Bone marrow (tissue), 2 donors: ENCODE results near the gene FAM13B.
"Not testable (repeated sequence)": the region's sequence is repeated elsewhere in the genome, so short reads cannot be mapped to it uniquely, and the experiment has no call there.

Experiments
- DNase-seq, 2 donors: peaks; one replicate each; lab custom pipeline; 2025; lab: John Stamatoyannopoulos, UW

Gene FAM13B

DNA sequence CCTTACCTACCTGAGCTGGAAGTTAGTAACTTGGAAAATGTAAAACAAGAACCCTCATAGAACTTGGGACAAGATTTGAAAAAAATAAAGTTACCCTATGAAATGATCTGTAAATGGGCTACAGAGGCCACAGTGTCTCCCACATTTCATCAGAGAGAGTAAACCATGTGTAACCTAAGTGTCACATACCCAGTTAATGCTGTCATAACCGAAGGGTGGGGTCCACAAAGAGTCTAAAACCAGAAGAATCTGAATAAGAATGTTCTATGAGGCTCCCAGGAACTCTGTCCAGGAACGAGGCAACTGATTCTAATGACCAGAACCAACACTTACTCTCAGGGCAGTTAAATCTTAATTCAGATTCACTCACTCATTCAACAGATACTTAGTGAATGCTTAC, 1.0 kb upstream of the FAM13B start:
- no peak for DNase-seq

DNA sequence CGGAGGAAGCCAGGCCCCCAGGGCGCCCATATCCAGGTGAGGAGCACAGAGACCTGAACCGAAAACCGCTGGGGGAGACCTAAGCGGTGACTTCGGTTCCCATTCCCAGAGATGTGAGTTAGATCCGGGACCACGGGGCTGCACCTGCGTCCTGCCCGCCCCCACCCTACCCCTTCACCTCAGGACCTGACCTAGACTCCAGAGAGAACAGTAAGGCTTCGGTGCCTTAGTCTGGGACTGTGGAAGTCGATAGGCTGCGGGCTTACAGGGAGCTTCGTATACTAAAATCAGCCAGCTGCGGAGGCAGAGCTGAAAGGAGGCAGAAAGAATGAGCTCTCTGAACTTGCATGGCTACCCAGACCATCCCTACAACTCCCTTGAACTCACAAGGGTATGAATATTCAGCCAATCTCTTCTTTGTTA, 518 bp upstream of the FAM13B start:
- DNase-seq: no peak

DNA sequence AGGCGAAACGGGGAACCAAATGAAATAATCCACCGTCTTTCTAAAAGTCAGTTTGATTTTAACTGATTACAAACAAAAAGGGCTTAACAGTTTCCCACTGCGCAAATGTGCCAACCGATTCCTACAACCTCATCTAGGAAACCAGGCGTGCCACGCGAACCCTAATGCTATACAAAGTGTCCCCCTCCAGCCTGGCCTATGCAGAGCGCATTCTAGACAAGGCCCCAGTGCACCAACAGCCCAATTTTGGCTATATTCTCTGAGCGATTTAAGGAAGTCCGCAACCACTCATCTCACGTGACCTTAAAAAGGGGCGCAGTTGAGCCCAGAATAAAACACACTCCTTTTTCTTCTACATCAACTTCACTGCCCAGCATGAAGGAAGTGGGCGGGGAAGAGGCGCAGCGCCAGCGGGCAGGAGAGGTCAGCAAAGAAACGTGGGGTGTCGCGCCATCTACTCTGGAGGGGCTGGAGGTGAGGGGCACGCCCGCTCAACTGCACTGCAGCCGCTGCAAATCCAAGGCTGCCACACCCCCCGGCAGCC, 779 bp downstream of the FAM13B start:
- DNase-seq: peak; percentile 71 to 93

DNA sequence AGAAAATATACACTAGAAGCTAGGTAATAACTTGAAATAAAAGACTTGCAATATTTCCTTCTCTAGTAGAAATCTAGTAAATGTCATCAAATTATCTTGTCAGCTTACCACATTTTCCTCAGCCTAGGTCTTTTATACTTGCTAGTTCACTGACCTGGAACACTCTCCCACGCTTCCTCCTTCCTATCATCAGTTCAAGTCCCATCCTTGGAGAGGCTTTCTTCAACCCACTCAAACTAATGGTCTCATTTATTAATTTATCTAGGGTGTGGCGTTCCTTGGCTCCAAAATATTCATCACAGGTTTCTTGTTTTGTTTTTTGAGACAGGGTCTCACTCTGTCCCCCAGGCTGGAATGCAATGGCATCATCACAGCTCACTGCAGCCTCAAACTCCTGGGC, 2.9 kb downstream of the FAM13B start:
- DNase-seq: no peak

DNA sequence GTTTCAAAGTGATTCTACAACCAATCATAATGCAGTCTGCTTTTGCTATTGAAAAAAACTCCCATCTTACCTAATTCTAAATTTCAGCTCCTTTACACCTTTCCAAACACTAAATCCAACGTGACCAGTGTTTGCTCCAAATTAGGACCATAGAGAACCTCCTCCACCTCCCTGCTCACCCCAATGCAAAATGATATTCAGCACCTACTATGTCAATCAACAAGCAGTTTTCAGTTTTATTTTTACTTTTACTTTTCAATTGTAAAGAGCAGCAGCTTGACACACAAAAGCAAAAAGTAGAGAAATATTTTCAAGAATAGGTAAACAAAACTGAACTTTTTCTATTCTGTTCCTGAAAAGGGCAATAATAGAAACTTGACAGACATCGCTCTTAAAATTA, 3.4 kb downstream of the FAM13B start:
- DNase-seq: no peak

DNA sequence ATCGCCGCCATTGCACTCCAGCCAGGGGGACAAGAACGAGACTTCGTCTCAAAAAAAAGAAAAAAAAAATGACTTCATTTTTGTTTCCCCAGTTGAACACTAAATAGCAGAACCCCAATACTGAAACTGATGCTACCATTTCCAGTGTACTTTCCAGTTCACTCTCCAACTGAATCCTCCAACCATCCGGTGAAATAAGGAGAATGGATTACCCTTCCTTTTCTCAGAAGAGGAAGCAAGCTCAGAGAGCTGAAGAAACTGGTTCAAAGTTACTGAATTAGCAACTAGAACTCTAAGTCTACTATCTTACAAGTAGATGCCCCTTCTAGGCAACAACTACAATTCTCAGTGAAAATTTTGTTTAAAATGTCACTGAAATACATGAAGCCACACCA, 3.9 kb downstream of the FAM13B start:
- DNase-seq: no peak

DNA sequence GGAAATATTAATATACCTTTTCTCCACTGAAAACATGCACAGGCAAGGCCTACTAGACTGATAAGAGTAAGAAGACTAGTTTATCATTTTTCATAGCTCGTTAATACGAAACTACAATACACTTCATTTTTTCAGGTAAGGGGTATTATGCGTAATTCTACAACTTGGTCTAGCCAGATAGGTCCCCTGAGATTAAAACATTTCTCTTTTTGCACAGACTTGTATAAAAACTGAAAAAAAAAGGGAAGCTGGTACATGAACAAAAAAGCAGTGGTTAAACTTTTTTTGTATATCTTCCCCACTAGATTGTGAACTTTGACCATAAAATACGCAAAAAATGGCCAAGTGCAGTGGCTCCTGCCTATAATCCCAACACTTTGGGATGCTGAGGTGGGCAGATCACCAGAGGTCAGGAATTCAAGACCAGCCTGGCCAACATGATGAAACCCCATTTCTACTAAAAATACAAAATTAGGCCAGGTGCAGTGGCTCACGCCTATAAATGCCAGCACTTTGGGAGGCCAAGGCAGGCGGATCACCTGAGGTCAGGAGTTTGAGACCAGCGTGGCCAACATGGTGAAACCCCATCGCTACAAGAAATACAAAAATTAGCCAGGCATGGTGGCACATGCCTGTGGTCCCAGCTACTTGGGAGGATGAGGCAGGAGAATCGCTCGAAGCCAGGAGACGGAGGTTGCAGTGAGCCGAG, 4.5 kb downstream of the FAM13B start:
- peak in 1 of 2 donors; percentile 3 for DNase-seq

DNA sequence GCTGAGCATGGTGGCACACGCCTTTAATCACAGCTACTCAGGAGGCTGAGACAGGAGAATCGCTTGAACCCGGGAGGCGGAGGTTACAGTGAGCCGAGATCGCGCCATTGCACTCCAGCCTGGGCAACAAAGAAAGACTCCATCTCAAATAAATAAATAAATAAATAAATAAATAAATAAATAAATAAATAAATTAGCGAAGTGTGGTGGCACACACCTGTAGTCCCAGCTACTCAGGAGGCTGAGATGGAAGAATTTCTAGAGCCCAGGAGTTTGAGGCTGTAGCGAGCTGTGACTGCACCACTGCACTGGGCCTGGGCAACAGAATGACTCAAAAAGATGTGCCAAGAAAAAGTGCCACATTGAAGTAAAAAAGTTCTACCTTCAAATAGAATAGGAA, 6.1 kb downstream of the FAM13B start:
- not testable (repeated sequence) for DNase-seq

DNA sequence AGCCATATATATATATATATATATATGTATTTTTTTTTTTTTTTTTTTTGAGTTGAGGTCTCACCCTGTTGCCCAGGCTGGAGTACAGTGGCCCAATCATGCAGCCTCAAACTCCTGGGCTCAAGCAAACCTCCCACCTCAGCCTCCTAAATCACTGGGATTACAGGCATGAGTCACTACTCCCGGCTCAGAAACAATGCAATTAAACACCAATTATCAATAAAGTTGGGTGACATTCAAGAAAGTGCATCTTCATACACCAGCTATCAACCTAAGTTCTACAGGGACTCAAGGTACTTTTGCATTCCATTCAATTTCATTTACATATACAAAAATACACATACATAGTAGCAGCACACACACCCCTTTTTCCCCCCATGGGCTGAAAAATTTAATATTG, 7.6 kb downstream of the FAM13B start:
- no peak for DNase-seq

DNA sequence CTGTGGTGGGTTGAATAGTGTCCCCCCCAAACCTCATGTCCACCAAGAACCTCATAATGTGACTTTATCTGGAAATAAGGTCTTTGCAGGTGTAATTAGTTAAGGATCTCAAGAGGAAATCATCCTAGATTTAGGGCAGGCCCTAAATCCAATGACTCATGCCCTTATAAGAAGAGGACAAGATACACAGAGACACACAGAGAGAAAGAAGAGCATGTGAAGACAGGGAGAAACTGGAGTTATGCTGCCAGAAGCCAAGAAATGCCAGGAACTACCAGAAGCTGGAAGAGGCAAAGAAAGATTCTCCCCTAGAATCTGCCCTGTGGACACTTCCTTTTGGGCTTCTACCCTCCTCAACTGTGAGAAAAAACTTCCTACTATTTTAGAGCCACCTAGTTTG, 8.8 kb downstream of the FAM13B start:
- DNase-seq: no peak

DNA sequence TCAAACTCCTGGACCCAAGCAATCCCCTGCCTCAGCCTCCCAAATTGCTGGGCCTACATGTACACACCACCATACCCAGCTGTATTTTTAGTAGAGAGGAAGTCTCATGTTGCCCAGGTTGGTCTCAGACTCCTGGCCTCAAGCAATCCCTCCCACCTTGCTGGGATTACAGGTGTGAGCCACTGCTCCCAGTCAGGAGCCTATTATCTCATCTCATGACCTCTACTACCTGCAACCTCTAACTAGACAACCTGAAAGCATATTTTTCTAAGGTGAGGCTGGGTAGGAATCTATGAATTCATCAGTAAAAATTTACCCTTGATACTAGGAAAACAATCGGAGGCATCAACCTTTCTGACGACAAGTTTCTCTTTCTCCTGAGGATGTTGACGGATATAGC, 10.0 kb downstream of the FAM13B start:
- DNase-seq: no peak

DNA sequence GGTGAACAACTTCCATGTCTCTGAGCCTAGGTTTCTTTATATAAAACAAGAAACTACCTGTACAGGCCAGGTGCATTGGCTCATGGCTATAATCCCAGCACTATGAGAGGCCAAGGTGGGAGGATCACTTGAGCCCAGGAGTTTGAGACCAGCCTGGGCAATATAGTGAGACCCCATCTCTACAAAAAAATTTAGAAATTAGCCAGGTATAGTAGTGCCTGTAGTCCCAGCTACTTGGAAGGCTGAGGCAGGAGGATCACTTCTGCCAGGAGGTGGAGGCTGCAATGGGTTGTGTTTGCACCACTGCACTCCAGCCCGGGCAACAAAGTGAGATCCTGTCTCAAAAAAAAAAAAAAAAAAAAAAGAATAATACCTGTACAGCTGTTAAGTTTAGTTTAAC, 11.1 kb downstream of the FAM13B start:
- DNase-seq: no peak

DNA sequence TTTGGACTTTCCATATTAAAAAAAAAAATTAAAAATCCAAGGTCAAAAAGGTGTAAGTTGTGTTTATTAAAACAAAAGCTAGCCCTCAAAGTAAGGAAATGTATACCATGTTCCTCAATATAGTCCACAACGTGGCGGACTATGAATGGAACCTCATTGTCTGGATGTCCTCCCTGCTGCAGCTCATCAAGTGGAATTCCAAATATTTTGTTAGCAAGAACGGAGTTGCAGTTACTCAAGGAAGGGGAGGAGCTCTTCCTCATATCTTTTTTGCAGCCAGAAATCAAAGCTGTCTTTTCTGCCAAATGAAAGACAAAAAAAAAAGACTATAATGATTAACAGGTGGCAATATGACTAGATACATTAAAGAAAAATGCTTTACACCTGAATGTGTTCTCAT, 14.0 kb downstream of the FAM13B start:
- DNase-seq: no peak

DNA sequence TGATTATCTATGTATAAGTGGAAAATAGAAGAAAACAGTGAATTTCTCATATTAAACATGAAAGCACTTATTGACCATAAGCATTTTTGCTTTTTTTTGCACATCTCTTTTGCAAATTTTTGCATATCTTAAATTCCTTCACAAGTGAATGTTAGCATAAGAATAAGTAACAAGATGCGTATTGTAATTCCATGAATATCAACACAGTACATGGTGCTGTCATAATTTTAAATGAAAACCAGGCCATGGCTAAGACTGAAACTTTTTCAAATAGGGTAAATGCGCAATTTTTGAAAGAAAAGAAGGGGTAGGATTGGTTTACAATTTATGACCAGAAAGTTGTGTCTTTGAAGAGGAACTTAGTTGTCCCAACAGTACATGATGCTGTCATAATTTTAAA, 17.0 kb downstream of the FAM13B start:
- DNase-seq: no peak

DNA sequence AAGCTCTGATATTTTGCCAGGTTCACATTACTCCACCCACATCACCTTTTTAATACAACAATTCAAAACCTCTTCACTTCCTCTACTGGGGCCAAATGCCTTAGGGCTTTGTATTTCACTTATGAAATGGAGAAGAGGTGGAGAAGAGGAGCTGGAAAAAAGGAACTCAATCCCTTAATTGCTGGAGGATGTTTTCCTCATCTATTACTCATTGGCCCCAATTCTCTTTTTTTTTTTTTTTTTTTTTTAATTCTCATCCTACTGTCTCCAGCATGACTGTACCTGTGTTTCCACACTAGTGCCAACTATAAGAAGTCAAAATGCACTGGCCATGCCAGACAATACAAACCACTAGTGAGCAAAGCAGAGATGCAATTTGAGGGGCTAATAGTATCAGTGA, 20.9 kb downstream of the FAM13B start:
- DNase-seq: no peak

DNA sequence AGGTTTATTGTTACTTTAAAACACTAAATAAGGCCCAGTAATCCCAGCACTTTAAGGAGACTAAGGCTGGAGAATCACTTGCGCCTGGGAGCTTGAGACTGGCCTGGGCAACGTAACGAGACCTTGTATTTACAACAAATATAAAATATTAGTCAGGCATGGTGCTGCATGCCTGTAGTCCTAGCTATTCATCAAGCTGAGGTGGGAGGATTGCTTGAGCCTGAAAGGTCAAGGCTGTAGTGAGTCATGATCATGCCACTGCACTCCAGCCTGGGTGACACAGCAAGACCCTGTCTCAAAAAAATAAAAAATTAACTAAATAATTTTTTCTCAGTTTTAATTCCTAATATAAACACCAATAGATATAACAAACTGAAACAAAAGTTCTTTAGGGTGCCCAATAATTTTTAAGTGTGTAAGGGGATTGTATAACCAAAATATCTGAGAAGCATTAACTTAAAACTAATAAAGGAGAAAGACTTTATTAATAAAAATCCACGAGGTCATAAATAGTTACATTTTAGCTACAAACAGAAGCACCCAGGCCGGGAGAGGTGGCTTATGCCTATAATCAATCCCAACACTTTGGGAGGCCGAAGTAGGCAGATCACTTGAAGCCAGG, 32.7 kb downstream of the FAM13B start:
- no peak for DNase-seq

DNA sequence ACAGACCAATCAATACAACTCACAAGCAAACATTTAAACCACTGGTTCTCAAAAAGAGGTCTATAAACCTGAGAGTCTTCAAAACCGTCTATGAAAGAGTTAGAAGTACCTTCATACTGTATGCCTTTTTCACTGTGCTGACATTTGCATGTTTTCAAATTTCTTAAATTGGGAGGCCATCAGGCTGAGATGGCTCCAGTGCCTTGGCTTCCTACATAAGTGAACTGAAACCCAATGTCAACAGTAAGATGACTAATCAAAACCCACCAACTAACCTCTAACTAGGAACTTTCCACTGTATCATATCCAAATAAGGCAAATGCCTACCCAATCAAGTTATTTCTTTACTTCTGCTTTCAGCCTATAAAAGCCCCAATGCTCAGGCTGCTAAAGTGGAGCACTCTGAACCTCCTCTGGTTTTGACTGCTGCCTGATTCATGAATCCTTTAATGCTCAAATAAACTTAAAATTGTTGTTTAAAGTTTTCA, 35.1 kb downstream of the FAM13B start:
- DNase-seq: peak in 1 of 2 donors; percentile 27

DNA sequence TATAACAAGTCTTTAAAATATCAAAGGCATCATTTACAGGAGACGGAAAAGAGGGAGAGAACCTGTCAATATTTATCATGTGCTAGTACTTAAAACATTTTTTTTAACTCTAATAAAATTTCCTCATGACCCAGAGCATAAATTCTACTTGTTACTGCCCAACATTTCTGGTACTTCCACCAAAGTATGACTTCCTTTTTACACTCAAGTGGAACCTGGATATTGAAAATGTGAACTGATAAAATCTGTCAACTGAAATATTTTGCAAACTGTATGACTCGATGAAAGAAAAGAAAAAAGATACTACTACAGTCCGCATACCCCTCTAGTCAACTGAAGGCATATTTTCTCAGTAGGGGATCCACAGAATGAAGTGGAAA, 37.1 kb downstream of the FAM13B start:
- DNase-seq: no peak

DNA sequence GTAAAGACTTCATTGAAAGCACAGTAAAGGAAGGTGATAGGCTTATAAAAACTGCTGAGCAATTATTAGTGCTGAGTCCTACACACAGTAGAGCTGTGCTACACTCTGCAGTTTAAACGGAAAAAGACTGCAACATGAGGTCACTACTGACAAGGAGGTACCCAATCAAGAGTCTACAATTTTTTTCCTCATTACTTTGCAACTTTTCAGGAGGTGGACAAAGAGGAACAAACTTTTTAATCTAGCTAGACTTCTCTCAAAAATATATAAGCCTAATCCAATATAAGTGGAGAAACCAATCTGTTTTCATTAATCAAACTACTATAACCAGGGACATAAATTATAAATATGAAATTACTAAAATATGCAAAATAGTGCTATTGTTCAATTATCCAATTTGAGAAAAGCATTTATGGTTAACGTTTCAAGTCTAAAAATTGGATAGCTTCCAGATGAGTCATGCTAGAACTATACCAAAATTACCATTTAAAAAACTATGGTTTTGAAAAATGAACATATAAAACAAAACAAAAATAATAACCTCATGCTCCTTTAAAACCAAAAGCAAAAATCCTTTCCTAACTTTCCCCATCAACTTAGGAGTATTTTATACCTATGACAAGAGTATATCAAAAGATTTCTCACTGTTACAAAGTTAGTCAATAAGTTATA, 37.7 kb downstream of the FAM13B start:
- DNase-seq: peak in 1 of 2 donors; percentile 78

DNA sequence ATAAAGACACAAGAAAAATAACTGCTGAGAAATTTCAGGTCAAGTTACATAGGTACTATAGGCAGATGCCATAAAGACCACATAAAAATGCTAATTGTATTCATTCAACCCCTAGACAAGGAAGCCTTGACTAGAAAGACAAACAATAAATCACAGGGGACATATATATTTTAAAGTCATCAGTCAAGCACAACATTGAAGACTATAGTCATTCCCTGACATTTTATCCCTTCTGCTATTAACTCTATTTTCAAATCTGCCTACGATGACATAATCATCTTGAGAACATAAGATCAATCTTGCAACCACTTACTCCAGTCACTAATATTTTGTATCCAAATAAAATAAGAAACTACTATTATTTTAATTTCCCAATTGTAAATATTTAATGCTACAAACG, 38.3 kb downstream of the FAM13B start:
- no peak for DNase-seq

DNA sequence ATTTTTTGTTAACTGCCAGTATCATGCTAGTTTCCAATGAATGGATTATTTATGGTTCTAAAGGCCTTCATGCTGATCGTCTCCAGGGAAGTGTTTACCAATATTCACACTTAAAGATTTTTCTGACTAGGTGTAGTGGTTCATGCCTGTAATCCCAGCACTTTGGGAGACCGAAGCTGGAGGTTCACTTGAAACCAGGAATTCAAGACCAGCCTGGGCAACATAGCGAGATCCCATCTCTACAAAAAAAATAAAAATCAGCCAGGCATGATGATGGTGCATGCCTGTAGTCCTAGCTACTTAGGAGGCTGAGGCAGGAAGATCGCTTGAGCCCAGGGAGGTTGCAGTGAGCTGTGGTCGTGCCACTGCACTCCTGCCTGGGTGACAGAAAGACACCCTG, 43.5 kb downstream of the FAM13B start:
- no peak for DNase-seq

DNA sequence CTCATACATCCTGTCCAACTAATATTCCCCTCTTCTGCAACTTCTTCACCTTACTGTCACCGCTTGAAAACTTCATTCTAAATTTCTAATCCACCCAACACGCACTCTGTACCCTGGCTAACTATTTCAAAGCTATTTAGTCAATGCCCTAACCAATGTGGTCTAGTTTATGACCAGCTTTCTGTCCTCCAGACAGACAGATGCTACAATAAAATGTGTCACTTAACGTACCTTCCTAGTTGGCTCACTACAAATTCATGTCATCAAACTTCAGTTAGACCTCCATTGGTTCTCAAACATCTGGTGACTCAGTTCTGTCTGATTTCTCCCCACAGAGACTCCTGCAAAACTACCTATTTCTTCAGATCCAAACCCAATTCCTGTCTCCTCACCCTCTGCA, 57.7 kb downstream of the FAM13B start:
- DNase-seq: no peak

DNA sequence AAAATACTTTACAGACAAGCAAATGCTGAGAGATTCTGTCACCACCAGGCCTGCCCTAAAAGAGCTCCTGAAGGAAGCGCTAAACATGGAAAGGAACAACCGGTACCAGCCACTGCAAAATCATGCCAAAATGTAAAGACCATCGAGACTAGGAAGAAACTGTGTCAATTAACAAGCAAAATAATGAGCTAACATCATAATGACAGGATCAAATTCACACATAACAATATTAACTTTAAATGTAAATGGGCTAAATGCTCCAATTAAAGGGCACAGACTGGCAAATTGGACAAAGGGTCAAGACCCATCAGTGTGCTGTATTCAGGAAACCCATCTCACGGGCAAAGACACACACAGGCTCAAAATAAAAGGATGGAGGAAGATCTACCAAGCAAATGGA, 62.5 kb downstream of the FAM13B start:
- DNase-seq: not testable (repeated sequence)
